Measurements from ENCODE around the gene GRM4.
A peak's percentile ranks its signal among the peaks of the same experiment; 100 is the strongest.
"Not testable (repeated sequence)": the region's sequence is repeated elsewhere in the genome, so short reads cannot be mapped to it uniquely, and the experiment has no call there.

Gene GRM4

DNA sequence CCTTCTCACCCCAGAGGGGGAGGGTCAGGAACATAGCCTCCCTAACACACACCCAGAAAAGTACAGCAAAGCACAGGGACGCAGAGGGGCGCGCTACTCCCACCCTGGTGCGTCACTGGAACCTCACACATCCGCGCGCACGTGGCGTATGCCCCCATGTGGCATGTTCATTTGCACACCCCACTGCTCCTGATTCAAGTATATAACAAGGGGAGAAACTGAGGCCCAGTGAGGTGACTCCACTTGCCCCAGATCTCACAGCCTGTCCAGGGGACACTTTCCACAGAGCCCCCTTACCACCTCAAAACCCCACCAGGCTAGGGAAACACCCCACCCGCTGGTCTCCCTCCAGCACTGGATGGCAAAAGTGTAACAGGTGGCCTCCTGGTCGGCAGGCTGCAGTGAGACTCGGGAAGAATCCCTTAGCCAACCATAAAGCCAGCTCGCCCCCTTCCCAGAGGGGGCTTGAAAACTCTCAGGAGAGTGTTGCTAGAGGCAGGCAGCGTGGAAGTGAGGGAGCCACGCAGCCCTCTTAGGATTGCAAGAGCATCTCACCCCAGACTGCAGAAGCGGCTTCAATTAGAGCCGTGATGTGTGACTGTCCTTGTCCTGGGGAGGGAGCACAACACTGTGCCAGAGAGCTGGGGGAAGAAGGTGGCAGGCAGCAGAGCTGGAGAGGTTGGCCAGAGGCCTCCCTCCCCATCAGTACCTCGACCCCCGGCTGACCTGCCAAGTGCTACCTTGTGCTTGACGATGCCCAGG is at the start of gene GRM4:
Gene GRM4 (minus strand): TSS at position 67 of the 762 bp plus-strand sequence. CDS start 12,591 bp downstream, outside the sequence.
- Mint-ChIP-seq H3K4me3 (peak within 1 kb of the TSS; percentile 74 to 78), H3K27ac (peak within 1 kb of the TSS in 1 of 2 donors; percentile 98), H3K9me3 (no peaks in the 10 kb centered on the region), H3K27me3 (peaks cover 96% of the 10 kb centered on the region), H3K4me1 (peaks cover 40% of the 10 kb centered on the region)
- DNase-seq (no peak), ATAC-seq (no peak)

DNA sequence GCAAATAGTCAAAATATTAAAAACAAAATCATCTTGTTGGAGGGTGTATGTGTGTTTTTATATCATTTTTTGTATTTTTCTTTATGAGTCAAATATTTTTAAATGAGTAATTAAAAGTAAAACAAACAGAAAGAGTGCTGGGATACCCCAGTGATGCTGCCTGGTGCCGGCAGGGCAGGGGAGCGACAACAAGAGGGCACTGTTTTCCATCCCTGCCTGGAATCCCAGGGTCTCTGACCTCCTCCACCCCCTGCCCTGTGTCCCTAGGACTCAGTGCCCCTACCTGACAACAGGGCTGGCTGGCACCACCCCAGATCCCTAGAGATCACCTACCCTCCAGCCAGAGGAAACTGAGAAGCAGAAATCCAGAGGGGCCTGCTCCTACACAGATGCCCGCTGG is 48.9 kb upstream of the GRM4 start:
- H3K27ac Mint-ChIP-seq, result peak overlapping the region in 1 of 2 donors; percentile 27
- DNase-seq, result no peak
- H3K9me3 Mint-ChIP-seq, result no peaks in the 10 kb centered on the region
- no peak for ATAC-seq
- no peak overlapping the region for H3K4me3 Mint-ChIP-seq
- peaks cover 18% of the 10 kb centered on the region for H3K4me1 Mint-ChIP-seq
- no peaks in the 10 kb centered on the region for H3K27me3 Mint-ChIP-seq

DNA sequence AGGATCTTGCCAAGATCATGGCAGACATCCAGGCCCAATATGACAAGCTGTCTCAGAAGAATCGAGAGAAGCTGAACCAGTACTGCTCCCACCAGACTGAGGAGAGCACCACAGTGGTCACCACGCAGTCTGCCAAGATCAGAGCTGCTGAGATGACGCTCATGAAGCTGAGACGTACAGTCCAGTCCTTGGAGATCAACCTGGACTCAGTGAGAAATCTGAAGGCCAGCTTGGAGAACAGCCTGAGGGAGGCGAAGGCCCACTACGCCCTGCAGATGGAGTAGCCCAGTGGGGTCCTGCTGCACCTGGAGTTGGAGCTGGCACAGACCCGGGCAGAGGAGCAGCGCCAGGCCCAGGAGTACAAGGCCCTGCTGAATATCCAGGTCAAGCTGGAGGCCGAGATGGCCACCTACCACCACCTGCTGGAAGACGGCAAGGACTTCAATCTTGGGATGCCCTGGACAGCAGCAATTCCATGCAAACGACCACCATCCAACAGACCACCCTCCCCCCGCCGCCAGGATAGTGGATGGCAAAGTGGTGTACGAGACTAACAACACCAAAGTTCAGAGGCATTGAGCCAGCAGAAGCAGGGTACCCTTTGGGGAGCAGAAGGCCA is 44.7 kb upstream of the GRM4 start:
- H3K27ac Mint-ChIP-seq, result no peak overlapping the region
- H3K4me1 Mint-ChIP-seq, result peaks cover 12% of the 10 kb centered on the region
- ATAC-seq (peak; percentile 18), DNase-seq (no peak)
- H3K4me3 Mint-ChIP-seq, result no peak overlapping the region
- H3K9me3 Mint-ChIP-seq, result no peaks in the 10 kb centered on the region
- no peaks in the 10 kb centered on the region for H3K27me3 Mint-ChIP-seq

DNA sequence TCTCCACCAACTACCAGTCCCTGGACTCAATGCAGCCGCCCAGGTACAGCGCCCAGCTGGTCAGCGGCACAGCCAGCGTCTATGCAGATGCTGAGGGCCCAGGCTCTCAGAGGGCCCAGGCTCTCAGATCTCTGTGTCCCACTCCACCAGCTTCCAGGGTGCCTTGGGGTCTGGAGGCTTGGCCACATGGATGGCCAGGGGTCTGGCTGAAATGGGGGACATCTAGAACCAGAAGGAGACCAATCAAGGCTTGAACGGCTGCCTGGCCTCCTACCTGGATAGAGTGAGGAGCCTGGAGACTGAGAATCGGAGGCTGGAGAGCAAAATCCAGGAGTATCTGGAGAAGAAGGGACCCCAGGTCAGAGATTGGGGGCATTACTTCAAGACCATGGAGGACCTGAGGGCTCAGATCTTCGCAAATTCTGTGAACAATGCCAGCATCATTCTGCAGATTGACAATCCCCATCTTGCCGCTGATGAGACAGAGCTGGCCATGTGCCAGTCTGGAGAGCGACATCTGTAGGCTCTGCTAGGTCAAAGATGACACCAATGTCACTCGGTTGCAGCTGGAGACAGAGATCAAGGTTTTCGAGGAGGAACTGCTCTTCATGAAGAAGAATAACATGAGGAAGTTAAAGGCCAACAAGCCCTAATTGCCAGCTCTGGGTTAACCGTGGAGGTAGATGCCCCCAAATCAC is 44.1 kb upstream of the GRM4 start:
- peaks cover 12% of the 10 kb centered on the region for H3K4me1 Mint-ChIP-seq
- no peaks in the 10 kb centered on the region for H3K27me3 Mint-ChIP-seq
- H3K9me3 Mint-ChIP-seq, result no peaks in the 10 kb centered on the region
- H3K27ac Mint-ChIP-seq, result peak overlapping the region in 1 of 2 donors; percentile 37
- peak in 1 of 2 donors; percentile 37 for DNase-seq
- H3K4me3 Mint-ChIP-seq, result no peak overlapping the region
- ATAC-seq, result peak; percentile 71

DNA sequence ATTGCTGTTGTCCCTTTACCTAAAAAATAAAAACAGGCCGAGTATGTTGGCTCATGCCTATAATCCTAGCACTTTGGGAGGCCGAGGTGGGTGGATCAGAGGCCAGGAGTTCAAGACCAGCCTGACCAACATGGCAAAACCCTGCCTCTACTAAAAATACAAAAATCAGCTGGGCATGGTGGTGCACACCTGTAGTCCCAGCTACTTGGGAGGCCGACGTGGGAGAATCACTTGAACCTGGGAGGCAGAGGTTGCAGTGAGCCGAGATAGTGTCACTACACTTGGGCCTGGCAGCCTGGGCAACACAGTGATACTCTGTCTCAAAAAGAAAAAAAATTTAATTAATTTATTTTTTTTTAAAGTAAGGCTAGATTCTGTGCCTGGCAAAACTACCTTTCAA is 38.8 kb upstream of the GRM4 start:
- not testable (repeated sequence) for H3K27ac Mint-ChIP-seq, ATAC-seq, DNase-seq, H3K27me3 Mint-ChIP-seq, H3K4me3 Mint-ChIP-seq
- Mint-ChIP-seq H3K9me3 (peaks cover 9 to 16% of the 10 kb centered on the region in 2 donors), H3K4me1 (peaks cover 27% of the 10 kb centered on the region)

DNA sequence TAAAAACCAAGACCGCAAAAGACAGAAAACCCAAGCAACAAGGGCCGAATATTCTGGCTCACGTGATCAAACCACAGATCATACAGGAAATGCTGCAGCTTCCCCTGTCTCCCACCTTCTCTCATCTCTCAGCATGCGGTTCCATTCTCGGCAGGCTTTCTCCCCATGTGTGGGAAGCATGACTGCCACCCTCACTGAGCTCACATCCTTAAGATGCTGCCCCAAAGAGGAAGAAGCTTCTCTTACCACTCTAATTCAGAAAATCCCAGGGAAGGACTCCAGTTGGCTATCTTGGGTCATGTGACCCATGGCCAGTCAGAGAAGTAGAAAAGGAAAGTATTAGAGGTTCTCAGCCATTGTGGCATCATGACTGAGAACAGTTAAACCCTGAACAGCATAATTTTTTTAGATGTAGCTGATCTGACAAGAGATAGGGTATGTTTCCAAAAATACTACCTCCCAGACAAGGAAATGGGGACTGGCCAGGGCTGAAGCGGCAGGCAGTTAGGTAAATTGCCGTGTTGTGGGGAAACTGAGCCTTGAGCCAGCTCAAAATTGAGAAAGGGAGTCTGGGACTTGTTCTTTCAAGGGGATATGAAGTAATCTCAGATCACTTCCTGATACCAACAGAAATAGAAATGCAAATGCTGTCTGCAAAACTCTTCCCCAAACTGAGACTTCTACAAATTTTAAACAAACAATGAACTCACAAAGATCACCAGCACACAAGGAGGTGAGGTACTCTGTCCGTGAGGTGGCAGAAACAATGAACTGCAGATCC is 37.1 kb upstream of the GRM4 start:
- peak; percentile 52 to 82 for DNase-seq

DNA sequence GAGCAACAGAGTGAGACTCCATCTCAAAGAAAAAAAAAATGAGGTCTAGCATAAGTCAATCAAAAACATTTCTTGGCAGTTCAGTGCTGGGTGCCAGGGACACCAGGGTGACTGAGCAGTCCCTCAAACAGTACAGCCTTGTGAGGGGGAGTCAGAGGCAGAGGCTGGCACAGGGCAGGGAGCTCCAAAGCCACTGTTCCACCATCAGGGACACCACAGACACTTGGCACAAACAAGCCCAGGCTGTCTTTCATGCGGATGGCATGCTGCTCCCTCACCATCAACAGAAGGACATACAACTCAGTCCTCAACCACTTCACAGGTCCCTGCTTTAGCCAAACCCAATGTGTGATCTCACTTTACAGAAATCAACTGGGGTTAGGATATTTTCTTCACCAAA is 36.0 kb upstream of the GRM4 start:
- Mint-ChIP-seq H3K27me3 (no peaks in the 10 kb centered on the region), H3K27ac (no peak overlapping the region), H3K4me3 (peak overlapping the region; percentile 23 to 49), H3K4me1 (peaks cover 45% of the 10 kb centered on the region), H3K9me3 (peaks cover 9 to 16% of the 10 kb centered on the region in 2 donors)
- ATAC-seq, result no peak
- no peak for DNase-seq

More for the DNA sequence above, 37.1 kb upstream of the GRM4 start:
- H3K27ac Mint-ChIP-seq, result peak overlapping the region; percentile 72 to 94
- peak; percentile 95 for ATAC-seq
- no peaks in the 10 kb centered on the region for H3K27me3 Mint-ChIP-seq
- peaks cover 9 to 16% of the 10 kb centered on the region in 2 donors for H3K9me3 Mint-ChIP-seq
- peaks cover 37% of the 10 kb centered on the region for H3K4me1 Mint-ChIP-seq
- peak overlapping the region; percentile 72 to 81 for H3K4me3 Mint-ChIP-seq

DNA sequence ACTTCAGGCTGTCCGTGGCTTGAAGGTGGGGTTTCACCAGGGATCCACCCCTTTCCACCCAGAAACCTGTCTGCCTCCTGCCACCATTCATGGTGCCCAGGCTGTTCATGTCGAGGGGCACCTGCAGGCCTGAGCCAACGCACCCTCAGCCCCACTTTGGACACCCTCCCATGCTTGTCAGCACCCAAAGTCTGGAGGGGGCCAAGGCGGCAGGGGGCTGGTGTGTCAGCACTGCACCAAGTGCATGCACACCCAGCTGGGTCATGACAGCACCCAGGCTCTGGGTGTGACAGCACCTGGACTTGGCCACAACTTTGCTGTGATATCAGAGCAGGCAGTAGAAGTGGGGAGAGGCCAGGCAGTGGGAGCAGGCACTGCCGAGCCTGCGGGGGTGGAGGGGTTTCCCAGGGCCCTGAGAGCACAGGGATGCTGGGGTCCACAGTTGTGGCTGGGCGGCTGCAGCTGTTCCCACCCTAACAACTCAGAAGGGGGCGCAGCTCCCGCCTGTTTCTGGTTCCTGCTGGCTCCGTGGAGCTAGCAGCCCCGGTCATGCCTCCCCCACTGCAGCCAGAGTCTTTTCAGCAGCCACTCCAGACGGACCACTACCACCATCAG is 33.3 kb upstream of the GRM4 start:
- H3K4me3 Mint-ChIP-seq, result no peak overlapping the region
- ATAC-seq, result no peak
- H3K4me1 Mint-ChIP-seq, result peaks cover 46% of the 10 kb centered on the region
- H3K27me3 Mint-ChIP-seq, result no peaks in the 10 kb centered on the region
- no peak for DNase-seq
- peak overlapping the region in 1 of 2 donors; percentile 82 for H3K27ac Mint-ChIP-seq
- H3K9me3 Mint-ChIP-seq, result peaks cover 9 to 16% of the 10 kb centered on the region in 2 donors

DNA sequence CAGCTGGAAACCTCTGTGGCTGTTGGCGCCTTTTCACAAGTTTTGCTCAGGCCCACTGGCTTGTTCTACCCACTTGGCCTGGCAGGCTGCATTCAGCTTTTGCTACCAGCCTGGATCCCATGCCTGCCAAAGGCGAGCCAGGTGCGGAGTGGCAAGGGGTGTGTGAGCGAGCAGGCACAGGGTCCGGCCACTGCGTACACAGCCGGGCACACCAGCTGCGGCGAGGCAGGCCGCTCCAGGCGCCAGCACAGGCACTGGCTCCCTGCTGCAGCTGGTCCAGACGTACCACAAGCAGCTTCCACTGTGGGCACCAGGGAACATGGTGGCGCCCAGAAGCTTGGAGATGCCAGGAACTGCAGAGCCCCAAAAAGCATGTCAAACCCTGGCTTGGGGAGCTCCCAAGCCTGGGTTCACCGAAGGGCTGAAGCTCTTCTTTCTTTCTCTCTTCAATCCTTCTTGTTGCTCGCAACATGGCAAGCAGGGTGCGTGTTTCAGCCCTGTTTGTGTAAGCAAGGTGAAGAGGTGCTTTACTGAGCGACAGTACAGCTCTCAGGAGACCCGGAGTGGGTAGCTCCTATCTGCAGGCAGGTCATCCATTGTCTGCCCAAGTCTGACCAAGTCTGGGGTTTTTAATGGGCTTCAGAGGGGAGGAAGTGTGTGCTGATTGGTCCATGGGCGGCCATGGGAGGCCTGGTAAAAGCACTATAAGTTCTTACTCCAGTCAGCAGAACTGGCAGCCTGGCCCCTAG is 32.6 kb upstream of the GRM4 start:
- peak overlapping the region in 1 of 2 donors; percentile 5 for H3K27ac Mint-ChIP-seq

DNA sequence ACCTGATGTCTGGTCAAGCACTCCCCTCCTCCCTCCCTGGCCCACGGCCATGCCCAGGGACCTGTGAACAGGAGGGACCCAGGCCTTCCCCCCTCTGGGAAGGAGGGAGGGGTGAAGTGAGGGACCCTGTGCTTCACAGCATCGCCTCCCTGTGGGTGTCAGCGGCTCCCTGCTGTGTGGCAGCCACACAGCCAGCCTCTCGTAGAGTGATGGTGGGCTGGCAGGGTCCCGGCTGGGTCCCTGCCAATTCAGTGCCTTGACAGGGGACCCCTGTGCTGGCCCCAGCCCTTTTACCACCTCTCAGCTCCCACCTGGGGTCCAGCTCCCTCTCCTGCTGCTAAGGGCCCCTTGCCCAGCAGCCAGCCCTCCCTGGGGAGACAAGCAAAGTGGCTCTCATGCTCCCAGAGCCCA is 31.3 kb upstream of the GRM4 start:
- peak overlapping the region; percentile 40 to 42 for H3K27ac Mint-ChIP-seq

More for the DNA sequence above, 32.6 kb upstream of the GRM4 start:
- H3K9me3 Mint-ChIP-seq, result peaks cover 6 to 12% of the 10 kb centered on the region in 2 donors
- DNase-seq, result no peak
- peaks cover 42% of the 10 kb centered on the region for H3K4me1 Mint-ChIP-seq
- H3K27me3 Mint-ChIP-seq, result no peaks in the 10 kb centered on the region
- no peak for ATAC-seq
- no peak overlapping the region for H3K4me3 Mint-ChIP-seq

DNA sequence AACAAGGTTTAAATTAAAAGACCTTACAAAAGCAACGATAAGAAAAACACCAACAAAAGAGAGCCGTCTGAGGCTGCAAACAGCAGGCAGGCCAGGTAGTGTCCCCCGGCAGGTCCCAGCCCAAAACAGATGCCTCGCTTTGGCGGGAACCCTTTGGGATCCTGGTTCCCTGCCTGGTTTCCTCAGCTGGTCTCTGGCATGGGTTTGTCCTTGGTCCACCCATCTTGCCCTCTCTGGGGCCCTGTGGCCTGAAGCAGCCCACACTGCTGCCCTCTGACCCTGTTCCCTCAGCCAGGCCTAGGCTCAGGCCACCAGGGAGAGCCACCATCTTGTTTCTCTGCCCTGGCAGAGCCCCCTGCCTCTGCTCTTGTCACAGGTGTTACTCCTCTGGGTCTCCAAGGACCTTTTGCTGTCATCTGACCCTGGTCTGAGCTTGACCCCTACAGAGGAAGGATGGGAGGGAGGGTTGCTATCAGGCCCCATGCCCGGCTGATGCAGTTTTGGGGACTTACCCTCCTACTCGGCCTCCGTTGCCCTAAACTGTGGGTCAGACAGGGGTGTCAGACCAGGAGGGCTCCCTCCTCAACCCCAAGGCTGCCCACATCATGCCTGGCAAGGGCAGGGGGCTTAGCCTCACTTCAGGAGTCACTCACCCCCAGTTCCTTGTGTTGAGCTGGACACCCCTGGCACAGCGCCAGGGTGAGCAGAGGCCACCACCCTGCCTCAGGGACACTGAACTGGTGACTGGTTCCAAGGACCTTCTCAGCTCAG is 30.6 kb upstream of the GRM4 start:
- no peak for DNase-seq
- Mint-ChIP-seq H3K27me3 (no peaks in the 10 kb centered on the region), H3K4me3 (no peak overlapping the region), H3K27ac (no peak overlapping the region), H3K4me1 (peaks cover 22% of the 10 kb centered on the region), H3K9me3 (no peaks in the 10 kb centered on the region)
- ATAC-seq, result no peak

More for the DNA sequence above, 31.3 kb upstream of the GRM4 start:
- H3K9me3 Mint-ChIP-seq, result no peaks in the 10 kb centered on the region
- ATAC-seq, result no peak
- no peaks in the 10 kb centered on the region for H3K27me3 Mint-ChIP-seq
- peaks cover 29% of the 10 kb centered on the region for H3K4me1 Mint-ChIP-seq
- DNase-seq, result no peak
- H3K4me3 Mint-ChIP-seq, result no peak overlapping the region

DNA sequence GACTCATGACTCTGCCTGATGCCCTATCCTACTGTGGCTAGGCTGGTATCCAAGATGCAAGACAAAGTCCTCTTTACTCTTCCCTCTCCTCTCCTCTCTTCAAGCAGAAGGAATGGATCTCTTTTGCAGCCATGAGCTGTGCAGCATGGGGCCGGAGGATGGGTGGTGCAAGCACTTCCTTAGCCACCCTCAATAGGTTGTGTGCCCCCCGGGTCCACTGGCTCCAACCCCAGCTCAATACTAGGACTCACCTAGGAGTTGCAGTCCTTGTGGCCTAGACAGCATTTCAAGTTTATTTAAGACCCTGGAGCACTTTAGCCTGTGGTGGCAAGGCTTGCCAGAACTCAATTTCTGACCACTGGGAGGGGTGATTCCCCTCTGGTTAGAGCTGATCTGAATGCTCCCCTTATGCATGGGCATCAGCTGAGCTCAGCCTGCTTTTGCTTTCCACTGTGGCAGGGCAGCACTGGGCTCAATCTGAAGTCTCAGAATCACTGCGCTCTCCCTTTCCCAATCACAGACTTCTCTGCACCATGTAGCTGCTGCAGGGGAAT is 29.0 kb upstream of the GRM4 start:
- peaks cover 22% of the 10 kb centered on the region for H3K4me1 Mint-ChIP-seq
- ATAC-seq (no peak), DNase-seq (no peak)
- no peak overlapping the region for H3K4me3 Mint-ChIP-seq
- H3K9me3 Mint-ChIP-seq, result peaks cover 0 to 4% of the 10 kb centered on the region in 2 donors
- H3K27ac Mint-ChIP-seq, result peak overlapping the region in 1 of 2 donors; percentile 88
- no peaks in the 10 kb centered on the region for H3K27me3 Mint-ChIP-seq

DNA sequence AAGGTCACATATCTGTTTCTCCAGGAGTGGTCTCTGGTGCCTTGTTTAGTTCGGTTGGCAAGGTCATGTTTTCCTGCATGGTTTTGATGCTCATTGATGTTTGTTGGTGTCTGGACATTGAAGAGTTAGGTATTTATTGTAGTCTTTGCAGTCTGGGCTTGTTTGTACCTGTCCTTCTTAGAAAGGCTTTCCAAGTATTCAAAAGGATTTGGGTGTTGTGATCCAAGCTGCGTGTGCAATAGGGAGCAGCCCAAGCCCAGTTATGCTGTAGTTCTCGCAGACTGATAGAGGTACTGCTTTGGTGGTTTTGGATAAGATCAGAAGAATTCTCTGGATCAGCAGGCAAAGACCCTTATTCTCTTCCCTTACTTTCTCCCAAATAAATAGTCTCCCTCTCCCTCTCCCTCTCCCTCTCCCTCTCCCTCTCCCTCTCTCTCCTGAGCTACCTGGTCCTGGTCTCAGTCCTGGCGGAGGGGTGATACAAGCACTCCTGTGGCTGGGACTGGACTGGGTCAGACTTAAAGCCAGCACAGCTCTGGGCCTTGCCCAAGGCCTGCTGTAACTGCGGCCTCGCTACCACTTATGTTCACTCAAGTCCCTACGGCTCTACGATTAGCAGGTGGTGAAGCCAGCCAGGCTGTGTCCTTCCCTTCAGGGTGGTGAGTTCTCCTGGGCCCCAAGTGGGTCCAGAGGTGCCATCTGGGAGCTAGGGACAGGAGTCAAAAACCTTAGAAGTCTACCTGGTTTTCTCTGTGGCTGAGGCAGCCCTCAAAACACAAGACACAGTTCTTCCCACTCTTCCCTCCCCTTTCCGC is 27.3 kb upstream of the GRM4 start:
- peaks cover 9% of the 10 kb centered on the region for H3K4me1 Mint-ChIP-seq
- no peaks in the 10 kb centered on the region for H3K27me3 Mint-ChIP-seq
- H3K9me3 Mint-ChIP-seq, result peaks cover 0 to 7% of the 10 kb centered on the region in 2 donors
- H3K27ac Mint-ChIP-seq, result peak overlapping the region; percentile 84
- no peak for ATAC-seq
- no peak for DNase-seq
- no peak overlapping the region for H3K4me3 Mint-ChIP-seq
